HG03432 (cell line): ENCODE data around the gene PLEKHG1.
A peak's percentile ranks its signal among the peaks of the same experiment; 100 is the strongest.

Experiments used
- ATAC-seq: cut with Tn5 transposase; IDR thresholded peaks from one replicate; pipeline ENCODE4 v1.9.1; 2021; ENCODE audit warnings: mild to moderate bottlenecking, moderate library complexity; ENCODE audit not compliant: unreplicated experiment

The PLEKHG1 gene

DNA sequence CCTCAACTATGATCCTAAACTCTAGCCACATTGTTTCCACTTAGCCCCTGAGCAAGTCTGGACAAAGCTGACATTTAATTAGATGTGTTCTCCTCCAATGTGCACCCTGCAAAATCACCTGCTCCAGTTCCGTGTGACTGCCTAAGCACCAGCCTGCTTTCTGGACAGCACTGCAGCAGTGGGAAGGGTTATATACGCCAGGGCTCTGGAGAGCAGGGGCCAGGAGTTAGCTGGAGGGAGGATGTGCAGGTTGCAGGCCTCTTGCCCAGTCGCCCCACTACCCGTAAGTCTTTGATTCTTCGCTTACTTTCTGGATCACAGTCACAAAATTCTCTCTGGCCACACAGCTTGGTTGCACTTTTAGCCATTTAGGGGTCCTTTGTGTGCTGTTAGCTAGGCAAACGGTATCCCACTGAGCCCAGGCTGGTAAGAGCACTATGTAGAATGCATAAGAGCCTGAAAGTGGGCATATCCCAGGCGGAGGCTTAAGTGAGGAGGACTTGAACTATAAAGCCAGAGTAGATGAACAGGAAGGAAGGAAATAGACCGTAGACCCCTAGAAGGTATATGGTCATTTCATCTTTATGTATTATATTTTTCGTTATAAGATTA lies 10.7 kb upstream of the PLEKHG1 start:
- no peak for ATAC-seq

DNA sequence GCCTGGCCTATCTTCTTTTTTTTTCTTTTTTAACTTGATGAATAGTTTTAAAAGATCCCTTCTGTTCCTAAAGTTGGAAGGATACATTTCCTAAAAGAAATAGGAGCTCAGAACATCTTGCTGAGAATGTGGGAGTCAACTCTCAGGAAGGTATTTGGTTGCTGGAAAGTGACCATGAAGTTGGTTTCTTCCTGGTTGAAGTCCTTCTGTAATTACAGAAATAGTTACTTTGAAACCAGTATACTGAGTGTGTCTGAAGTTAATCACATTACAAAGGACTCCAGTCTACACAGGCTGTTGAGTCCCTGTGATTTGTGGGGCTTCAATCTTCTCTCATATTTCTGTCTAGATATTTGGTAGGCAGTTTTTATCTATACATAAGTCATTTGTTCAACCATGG lies 9.8 kb upstream of the PLEKHG1 start:
- ATAC-seq, result no peak

DNA sequence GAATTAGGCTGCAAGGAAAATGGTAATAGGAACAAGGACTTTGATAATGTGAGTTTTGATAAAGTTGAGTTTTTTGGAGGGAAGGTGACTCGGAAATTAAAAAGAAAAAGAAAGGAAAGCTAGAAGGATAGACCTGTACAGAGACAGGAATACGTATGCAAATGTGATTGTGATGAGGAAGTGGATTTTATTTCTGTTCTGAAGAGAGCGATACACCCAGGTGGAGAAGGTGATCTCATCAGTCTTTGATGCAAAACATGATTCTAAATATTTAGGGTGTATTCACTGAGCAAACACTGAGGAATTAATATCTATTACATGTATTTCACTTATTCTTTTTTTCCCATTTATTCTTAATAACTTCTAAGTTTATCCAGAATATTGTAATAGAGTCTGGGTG lies 9.2 kb upstream of the PLEKHG1 start:
- ATAC-seq, result no peak

DNA sequence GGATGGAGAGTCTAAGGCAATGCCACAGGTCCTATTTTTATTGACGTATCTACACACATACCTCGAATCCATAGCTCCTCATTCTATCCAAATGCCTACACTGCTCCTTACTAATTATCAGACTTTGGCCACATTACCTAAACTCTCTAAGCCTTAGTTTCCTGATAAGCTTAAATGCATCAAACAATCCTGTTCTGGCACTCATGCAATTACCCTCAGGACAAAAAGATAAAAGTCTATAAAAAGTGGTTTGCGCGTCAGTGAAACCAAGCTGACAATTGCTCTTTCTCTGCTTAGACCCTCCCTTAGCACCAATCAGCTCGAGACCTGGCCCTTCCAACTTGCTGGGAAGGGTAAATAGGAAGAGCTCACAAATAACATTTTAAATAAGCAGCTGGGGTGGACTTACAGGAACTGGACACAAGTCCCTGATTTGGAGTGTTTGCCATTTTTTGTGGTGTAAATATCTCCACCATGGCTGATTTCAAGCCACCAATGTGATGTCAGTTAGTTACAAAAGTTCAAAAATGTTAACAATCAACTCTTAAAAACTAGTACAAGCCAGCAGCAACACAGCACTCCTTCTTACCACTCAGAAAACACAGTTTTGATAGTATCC lies 7.2 kb upstream of the PLEKHG1 start:
- no peak for ATAC-seq

DNA sequence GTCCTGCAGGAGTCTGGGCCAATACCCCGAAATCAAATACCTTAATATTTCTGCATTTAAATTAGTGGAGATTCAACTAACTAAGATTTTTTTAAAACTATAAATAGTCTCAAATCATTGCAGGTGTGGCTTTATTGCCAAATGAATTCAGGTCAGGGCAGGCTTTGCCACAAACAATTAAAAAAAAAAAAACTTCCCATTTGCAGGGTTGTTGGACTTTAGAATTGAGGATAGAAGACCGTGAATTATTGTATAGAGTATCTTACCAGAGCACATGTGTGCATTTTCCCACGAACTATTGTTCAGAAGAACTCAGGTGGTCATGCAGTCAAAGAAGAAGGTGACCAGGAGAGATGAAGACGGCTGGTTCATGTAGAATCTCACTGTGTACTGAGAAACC lies 6.6 kb upstream of the PLEKHG1 start:
- ATAC-seq, result no peak

DNA sequence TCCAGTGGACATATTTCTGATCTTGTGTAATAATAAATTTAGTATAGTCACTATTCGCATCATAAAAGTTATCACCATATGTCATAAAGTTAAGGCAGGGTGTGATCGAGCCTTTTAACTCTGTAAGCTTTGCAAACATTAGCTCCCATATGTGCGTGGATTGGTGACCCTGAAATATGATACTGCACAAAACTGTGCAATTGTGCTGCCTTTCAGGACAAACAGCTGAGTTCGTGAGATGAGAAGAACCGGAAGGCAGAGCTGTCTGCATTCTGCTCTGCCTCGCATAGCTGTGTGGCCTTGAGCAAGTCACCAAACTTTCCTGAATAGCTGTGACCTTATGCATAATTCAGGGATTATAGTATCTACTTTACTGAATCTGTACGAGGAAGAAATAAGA lies 3.2 kb upstream of the PLEKHG1 start:
- ATAC-seq, result no peak

DNA sequence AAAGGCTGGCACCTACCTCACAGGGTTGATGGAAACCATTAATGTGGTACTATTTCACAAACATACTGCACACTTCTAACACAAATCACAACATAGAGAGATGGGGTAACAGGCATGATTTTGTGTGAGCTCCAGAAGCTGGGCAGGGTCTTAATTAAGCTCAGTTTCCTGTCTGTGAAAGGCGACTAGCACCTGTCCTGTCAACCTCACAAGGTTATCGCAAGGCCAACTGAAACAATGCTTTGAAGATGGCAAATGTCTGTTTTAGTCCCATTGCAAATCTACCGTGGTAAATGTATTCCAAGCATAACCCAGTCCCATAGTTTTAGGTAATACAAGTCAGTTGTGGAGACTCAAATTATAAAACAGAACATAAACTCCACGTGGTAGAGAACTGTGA lies 1.3 kb upstream of the PLEKHG1 start:
- ATAC-seq, result no peak

DNA sequence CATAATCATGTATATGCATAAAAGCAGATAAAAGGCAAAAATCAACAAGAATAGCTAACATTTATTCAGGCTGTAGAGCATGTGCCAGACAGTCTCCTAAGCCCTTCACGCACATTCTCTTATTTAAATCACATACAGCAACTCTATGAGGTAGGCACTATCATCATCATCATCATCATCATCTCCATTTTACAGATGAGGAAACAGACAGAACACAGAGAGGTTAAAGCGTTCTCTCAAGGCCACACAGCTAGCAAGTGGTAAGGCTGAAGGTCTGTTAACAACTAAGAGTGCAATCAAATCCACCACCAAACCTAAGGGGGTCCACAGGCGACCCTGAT lies 857 bp upstream of the PLEKHG1 start:
- ATAC-seq, result no peak

DNA sequence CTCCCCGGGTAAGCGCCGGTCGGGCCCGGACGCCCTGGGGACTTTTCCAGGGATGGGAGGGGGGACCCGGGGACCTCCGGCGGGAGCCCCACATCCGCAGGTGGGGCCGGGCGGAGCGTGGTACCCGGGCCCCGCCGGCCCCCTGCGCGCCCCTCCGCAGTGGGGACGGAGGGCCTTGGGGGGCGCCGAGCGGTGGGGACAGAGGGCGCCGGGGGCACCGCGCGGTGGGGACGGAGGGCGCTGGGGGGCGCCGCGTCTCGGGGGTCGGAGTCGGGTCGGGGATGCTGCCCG lies 270 bp downstream of the PLEKHG1 start:
- no peak for ATAC-seq

DNA sequence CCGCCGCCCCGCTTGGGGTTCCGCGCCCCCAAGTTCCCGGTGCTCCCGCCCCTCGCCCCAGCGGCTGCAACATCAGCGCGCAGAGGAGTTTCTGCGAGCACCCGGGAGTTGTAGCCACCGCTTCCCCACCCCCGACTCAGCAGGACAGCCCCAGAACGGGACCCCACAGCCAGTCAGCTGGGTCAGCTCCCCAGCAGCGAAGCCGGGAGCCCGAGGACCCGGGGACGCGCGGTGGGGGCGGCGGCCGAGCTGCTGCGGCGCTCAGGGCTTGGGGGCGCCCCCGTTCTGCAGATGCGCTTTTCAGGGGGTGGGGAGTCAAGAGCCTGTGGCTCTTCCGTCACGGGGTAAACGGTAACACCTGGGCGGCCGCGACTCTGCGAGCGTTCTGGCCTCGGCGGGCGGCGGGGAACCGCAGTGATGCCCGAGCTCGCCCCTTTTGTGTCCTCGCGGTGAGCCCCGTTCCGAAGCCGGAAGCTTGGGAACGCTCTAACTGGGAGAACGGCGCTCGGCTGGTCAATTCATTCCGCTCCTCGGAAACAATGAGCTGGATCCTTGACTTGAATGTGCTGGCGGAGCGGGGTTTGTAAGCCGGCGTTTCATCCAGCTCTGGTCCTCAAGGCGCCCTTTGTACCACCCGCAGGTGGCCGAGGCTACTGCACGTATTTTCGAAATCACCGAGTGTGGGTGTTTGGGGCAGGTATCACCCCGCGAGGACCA lies 774 bp downstream of the PLEKHG1 start:
- peak; percentile 69 for ATAC-seq

DNA sequence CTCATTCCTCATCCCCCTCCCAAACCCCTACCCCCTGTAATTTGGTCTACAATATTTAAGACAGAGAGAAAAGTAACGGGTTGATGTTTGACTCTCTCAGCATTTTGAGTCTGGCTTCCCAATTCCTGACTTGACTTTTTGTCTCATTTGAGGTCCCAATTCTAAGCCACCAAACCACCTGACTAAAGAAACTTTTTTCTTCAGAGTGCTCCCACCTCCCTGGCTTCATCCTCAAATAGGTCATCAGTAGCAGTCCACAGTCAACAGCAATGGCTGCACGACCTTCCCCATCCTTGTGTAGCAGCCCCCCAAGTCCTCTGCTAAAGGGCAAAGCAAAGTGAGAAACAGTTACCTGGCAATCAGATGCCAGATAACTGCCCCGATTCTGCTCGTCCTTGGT lies 1.8 kb downstream of the PLEKHG1 start:
- no peak for ATAC-seq

DNA sequence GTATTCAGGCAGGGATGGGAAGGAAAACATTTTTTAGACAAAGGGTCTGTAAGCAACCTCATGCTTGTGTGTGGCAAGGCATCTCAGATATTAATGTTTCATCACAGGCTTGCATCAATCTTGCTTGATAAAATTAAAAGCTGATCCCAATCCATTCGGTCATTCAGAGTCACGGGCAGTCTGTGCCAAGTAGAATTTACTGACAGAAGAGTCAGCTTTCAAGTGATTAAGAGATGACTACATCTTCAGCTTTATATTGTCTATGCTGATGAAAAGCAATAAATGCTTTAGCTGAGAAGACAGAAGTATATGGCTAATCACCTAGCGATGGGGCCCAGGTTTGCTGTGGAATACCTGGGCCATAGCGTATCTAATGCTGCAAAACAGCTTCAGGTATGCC lies 3.5 kb downstream of the PLEKHG1 start:
- ATAC-seq, result no peak

DNA sequence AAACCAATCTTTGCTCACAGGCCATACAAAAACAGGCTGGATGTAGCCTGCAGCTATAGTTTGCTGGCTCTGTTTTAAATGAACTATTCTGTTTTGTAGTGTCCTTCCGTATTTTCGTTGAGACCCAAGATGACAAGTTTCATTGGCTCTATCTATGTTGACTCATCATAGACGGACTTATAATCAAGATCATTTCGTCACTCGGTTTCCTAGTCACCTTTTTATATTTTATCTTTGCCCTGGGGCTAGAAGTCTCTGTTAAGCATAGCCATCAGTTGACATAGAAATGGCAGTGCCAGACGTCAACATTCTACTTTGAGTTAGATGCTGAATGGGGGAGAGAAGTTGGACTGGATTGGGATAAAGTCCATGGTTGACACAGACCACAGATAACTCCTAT lies 4.8 kb downstream of the PLEKHG1 start:
- ATAC-seq, result no peak

DNA sequence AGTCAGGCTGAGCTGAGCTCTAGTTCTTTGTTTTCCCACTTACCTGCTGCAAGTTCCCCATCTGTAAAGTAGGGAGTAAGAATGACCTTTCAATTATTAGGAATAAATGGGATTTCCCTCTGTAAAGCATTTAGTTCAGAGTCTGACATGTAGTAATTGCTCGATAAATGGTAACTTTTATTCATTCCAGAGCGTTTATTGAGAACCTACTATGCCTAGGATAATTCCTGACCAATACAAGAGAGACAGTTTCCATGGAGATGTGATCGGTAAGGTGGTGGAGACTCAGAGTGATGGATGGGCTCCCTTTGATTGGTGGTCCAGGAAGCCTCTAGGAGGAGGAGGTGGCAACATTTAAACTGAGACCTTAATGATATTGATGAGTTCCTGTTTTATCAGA lies 5.6 kb downstream of the PLEKHG1 start:
- ATAC-seq, result no peak

DNA sequence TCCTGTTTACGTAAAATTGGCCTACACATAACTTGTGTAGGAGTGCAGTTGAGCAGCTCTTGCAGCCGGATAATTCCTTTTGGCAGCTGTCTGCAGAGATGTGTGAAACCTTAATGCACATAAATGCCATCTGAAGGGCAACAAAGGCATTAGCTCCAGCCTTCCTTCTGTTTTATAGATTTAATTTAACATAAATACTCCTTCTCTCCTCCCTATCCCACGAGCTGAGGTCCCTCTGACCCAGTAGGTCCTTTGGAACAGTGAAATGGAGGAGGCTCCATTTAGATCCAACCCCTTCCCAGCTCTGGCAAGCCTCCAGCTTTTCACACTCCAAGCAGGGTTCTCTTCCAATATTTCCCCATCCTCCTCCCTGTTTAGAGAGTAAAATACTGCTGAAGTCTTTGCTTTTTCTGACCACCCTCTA lies 6.5 kb downstream of the PLEKHG1 start:
- no peak for ATAC-seq

DNA sequence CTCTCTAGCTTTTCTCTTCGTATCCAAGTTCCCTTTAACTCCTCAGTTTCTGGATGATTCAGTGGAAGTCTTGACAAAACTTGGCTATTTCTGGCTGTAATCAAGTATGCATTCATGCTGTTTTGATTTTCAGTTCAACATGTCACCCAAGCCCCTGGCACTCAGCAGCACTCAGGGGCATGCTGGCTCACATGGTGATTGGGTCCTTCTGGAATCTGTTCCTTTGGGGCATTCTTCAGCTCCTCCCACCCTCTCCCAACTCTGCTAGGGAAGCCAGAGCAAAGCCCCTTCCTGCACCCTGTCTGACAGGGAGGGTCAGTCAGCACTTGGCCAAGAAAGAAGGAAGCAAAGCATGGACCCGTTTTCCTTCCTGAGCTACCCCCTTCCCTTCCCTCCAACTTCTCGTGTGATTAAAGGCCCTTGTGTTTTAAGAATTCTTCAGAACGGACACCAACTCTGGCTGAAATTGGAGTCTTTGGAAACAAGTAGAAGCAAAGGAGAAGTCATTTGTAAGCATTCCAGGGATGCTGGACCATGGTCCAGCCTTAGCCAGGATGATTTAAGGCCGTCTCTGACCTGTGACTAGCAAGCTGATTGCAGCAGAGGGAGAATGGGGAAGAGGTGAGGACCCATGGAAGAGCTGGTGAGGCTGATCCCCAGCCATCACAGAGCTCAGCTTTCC lies 7.1 kb downstream of the PLEKHG1 start:
- ATAC-seq, result no peak

DNA sequence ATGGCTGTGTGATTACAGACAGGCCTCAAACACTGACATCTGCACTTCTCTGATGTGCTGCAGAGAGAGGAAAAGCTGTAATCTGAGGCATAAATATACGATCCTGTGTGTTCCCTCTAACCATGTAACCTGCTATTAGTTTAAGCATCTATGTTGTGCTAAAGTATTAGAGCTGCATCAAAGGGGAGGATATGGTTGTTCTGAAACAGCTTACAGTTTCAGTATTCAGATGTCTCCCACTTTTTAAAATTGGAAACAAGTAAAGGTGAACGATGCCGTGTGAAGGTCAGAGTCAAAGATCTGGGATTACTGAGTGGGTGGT lies 7.6 kb downstream of the PLEKHG1 start:
- no peak for ATAC-seq

DNA sequence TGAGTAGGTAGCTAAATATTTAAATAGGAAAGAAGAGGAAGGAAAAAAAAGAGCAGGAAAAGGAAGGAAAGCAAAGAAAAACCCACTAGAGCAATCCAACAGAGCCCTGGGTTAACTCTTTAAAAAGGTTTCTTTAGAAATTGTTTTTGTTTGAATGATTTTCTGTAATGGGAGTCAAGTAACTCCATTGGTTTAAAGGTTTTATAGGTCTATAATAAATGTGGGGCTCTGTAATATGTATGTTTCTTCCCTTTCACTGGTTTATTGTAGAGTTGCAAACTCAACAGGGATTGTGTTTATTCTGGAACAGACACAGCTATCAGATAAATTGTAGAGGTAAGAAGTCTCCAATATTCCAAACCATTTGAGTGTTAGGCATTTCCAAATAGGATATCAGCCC lies 10.9 kb downstream of the PLEKHG1 start:
- ATAC-seq, result no peak

DNA sequence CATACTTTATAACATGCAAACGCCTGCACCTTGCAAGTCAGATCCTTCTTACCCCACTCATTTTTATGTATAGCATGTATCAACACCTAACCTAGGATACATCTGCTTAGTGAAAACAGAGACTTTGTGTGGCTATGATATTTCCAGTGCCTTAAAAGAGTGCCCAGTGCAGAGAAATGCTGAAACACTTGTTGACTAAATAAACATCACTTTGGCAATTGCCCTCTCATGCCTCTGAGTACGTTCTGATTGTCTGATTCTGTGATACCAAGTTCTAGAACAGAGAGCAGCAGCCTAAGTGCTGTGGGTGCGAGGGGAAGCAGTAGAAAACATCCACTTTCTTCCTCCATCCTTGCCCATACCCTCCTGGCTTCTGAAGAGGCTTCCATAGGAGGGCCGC lies 13.6 kb downstream of the PLEKHG1 start:
- ATAC-seq, result no peak

DNA sequence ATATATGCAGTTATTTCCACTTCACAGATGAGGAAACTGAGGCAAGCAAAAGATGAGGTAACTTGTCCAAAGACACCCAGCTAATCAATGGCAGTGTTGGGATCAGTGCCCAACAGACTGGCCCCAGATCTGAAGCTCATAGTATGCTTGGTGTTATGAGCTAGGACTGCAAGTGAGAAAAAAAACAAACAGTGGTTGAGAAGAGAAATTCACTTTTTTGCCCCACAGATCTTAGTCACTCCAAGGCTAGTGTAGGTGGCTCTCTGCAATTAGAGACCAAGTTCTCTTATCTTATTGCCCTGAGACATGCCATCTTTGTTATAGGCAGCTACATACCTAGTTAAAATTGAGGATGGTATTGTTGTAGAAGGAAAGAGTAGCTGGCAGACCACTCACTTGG lies 16.3 kb downstream of the PLEKHG1 start:
- no peak for ATAC-seq

DNA sequence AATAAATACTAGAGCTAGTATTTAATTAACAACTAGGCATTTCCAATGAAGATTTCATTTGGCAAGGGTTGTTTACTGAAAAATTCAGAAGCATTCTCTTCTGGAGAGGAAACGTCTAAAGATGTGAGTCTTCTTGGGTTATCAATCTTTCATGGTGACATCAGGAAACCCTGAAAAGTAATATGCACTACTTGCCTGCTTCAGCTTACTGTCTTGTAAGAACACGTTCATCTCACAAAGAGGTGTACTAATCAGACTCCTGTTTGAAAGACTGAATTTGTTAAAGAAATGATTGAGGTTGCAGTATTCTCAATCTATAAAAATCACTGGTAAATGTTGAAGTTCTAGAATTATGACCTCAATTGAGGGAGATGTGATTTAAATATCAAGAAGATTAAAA lies 16.9 kb downstream of the PLEKHG1 start:
- no peak for ATAC-seq

DNA sequence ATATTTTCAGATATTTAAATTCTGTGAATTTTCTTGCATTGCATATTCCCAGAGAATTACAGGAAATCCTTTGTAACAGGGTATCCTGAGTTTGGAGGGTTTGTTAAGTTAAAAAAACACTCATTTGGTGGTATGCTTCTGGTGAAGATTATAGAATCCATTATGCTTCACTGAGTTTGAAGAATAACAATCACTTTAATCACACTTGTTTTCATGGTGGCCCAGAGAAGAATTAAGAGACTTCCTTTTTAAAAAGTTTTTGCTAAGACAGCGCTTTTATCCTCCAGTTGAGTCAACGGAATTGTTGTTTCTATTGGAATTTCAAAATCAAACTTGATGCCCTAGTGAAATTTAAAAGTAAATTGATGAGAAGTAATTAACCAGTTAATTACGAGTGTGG lies 17.4 kb downstream of the PLEKHG1 start:
- no peak for ATAC-seq
